SH-SY5Y (cell line): ENCODE data around the gene FOXP1.

Experiments
- GATA2 ChIP-seq: IDR thresholded peaks from 2 replicates; pipeline ENCODE4 v1.6.1; 2011; ENCODE audit warnings: mild to moderate bottlenecking, low read depth, low read length
- GATA3 ChIP-seq: IDR thresholded peaks from 2 replicates; pipeline ENCODE4 v1.6.1; 2011; ENCODE audit warnings: low read depth, mild to moderate bottlenecking, low read length, moderate library complexity

DNA sequence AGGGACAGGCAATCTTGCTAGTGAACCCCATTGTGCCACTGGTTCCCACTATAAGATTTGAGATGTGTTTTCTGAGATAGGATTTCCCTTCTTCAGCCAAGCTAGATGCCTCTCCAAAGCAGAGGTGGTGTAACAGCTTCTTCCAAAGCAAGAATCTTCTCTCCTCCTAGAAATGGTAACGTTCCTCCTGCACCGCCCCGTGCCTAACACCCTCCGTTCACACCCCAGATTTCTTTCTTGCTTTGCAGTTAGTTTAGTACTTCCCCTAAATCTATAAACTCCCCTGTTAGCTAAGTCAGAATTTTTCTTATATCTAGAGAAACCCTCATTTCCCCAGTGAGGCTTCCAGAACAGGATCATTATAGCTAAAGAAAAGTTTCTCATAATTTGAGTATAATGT is 653.5 kb downstream of the FOXP1 start:
- TF ChIP-seq GATA2: no peak
- no peak for TF ChIP-seq GATA3
